Activated naive CD4-positive, alpha-beta T cell treated with anti-CD3 and anti-CD28 coated beads, Interleukin-2, amount 50 U/mL, for 16 hours (primary cell): ENCODE measurements around the gene MTHFSD.
A peak's percentile ranks its signal among the peaks of the same experiment; 100 is the strongest.

ENCODE experiments used
- DNase-seq: peaks from one replicate; pipeline ENCODE4 v3.0.0-alpha.2; 2020

Gene MTHFSD

GRCh38 chr16:86581458-86581857 is 26.4 kb upstream of the MTHFSD start:
- DNase-seq = no peak

- DNase-seq = no peak
Observed at GRCh38 chr16:86580791-86581170, 25.7 kb upstream of the MTHFSD start.

- DNase-seq = no peak
Observed at GRCh38 chr16:86580063-86580790, 25.2 kb upstream of the MTHFSD start.

- DNase-seq = no peak
Observed at GRCh38 chr16:86579268-86580062, 24.4 kb upstream of the MTHFSD start.

GRCh38 chr16:86578611-86579267 is 23.7 kb upstream of the MTHFSD start:
- DNase-seq = no peak

- no peak for DNase-seq
Observed at GRCh38 chr16:86578061-86578599, 23.1 kb upstream of the MTHFSD start, which contains the start of gene FOXL1. Gene FOXL1 (plus strand): TSS chr16:86578549. CDS start chr16:86578724, 175 bp downstream.

- no peak for DNase-seq
Observed at GRCh38 chr16:86577314-86577971, 22.4 kb upstream of the MTHFSD start.

DNA sequence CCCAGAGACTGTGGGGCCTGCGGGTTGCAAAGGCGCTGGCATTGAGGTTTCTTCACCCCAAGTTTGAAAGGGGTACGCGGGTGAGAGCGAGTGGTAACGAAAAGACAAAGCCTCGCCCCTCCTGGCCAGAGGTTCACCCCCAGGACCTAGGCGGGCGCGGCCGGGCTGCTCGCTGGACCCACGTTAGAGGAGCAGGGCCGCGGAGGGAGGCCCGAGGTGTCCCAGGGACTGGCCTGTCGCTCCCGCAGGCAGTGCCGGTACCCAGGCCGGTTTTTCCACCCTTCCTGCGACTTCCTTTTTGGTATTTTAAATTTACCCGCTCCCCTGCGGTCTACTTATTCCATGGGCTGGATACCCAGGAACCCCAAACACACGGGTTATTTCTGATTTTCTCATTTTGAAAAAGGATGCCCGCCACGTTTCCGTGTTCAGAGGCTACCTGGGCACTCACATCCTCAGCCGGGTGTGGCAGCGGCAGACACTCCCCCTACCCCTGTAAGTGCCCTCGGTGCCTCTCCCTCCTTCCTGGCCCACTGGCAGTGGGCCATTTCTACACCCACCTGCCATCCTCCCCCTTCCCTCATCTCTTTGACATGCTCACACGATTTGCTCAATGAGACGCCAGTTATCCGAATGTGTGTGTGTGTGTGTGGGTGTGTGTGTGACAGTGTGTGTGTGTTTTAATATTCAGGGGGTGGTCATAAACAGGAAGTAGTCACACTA is 21.7 kb upstream of the MTHFSD start:
- DNase-seq = no peak

GRCh38 chr16:86575754-86576557 is 20.9 kb upstream of the MTHFSD start:
- peak; percentile 48 for DNase-seq

DNA sequence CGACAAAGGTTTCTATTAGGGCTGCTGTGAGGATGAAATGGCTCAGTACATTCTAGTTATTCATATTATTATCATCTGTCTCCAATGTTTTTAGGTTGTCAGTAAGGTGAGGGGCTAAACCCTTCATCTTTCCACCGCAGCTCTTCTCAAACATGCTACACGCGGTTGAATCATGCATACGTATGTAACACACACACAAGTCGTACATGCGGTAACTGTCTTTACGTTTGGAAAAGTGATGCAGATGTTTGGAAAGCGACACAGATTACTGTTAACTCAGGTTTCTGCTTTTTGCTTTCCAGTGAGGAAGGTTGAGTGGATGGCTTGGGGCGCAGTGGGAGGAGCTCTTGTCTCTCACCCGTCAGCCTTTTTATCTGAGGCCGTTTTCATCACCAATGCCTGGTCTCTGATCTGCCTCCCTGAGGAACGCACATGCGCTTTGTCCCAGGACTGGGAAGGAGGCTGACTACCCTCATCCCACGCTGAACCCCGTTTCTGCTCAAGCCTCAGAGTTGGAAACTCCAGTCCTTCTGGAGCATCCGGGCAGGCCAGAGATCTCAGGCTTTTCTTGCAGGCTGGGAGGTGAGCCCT is 20.2 kb upstream of the MTHFSD start:
- DNase-seq = no peak

DNA sequence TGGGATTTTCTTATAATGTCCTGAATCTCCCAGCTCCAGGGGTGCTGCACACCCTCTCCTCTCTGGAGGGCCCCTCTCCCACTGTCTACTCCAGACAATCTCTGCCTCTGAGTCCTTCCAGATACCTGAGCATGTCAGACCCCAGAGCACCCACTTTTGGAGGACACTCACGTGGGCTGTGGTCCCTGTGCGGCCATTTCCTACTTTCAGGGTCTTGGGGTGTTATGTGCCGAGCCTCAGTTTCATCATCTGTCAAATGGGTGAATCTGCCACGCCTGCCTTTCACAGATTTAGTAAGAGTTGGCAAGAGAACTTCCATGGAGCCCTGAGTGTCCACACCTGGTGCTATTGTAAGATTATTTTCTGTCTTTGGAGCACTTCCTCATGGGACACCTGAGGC is 19.6 kb upstream of the MTHFSD start:
- no peak for DNase-seq

DNA sequence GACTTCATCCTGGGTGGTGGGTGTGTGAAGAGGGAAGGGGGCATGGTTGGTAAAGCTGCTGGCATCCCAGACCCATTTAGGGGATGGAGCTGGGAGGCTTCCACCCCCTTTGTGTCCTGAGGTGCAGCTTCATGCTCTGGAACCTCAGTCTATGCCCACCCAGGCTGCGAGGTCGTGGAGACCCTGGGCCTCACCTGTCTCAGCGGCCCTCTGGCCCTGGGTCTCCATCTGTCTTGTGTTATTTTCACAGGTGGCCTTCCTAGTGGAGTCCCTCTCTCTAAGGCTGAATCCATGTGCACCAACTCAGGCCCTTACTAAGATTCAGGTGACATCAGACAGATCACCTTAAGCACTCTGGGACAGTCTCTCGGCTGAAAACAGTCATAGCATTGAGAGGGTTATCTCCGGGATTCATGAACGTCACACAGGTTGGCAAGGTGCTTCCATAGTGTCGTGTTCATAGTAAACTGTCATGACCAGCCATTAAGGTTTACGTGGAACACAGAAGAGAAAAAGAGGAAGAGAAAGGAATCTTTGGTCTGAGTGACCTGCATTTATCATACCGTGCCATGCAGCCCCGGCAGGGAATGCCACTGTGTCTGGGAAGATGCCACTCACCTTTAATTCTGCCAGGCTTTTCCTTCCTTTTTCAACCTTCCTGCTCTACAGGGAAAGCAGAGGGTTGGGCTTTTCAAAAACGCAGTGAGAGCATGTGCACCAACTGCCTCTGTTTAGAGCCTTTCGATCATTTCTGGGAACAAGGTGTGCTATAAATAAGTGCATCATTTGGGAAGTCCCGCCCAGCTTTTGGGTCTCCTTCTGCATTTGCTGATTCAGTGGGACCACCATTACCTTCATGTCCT is 18.8 kb upstream of the MTHFSD start:
- DNase-seq = no peak

GRCh38 chr16:86573215-86573614 is 18.2 kb upstream of the MTHFSD start:
- no peak for DNase-seq

DNA sequence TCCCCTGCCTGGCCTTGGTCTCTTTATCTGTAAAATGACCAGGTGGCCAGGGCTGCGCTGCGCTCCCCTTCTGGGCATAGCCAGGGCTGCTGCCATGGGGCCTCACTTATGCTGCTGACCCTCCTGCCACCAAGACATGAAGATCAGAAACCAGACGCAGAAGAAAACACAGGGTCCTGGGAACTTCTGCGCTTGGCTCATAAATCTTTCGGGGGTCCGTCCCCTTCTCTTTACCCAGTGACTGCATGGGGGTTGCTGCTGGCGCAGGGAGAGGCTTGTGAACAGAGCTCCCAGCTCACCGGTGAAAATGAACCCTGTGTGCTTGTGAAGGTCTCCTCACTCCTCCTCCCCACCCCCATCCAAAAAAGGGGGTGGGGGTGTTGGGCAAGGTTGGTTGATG is 17.6 kb upstream of the MTHFSD start:
- no peak for DNase-seq

DNA sequence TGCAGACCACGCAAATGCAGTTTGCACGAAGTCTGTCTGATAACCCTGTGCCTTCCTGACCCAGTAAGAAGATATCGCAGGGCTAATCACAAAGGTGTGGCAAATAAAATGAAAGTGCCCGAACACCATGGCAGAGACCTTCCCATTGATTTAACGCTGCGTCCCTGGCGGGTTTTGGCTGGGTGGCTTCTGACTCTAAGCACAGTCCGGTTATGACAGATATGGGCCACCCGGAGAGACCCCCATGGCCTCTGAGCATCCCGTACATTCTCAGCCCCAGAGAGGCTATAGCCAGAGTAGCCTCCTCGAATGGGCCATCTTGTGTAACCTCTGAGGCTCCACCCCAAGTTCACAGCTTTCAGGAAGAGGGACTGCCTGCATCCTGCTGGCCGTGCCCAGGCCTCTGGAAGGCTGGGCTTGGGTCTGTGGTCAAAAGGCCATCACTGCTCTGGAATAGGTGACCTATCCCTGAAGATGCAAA is 17.0 kb upstream of the MTHFSD start:
- no peak for DNase-seq

DNA sequence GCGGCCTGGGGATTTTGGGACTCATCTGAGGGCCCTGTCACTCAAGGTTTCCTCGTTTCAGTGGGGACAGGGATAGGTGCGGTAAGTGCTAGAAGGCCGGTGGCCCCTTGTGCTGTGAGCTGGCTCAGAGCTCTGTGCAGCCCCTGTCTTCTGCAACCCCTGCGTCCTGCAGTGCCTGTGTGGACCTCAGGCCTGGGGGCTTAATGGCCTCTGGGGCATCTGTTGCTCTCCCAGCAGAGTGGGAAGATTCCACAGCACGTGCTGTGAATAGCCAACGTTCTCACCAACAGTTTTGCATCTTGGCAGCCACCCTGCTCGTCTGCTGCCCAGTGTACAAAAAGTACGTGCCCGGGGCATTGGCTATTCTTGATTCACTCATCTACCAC is 16.5 kb upstream of the MTHFSD start:
- DNase-seq = no peak

DNA sequence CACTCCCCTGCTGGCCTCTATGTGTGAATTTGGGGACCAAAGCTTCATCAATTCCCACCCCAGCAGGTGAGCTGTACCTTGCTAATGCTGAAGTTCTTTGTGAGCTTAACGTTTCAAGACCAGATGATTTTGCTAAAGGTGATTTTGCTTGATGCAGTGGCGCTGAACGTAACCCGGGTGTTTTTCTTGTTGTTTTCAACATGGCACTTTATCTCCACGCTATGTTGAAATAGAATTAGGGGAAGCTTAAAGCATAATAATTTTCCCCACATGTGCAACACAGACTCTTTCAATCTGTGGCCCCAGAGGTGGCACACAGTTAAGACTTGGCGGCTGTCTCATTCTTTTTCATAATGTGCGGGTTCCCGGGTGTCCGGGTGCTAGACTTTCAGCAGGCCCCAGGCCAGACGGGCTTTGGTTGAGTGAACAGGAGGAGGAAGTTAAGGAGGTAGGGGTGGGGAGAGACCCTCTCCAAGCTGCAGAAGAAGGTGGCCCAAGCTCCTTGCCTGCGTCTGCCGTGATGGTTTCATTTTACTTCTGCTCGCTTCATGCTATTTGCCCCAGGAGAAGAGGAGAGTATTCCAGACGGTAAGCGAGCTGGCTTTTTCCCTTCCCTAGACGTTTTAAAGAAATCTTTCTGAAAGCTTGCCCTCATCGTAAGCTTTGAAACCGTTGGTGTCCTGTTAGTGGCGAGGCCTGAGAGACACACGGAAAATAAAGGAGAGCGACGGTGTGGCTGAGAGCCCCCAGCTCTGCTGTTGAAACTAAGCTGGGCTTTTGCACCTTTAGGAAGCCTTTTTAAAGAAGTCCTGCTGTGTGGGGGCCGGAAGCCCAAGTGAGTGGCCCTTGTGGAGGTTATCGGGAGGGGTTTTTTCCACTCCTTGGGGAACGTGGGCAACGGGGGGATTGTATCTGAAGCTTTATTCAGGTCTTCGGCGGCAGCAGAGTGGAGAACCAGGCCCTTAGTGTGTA is 15.8 kb upstream of the MTHFSD start:
- no peak for DNase-seq

DNA sequence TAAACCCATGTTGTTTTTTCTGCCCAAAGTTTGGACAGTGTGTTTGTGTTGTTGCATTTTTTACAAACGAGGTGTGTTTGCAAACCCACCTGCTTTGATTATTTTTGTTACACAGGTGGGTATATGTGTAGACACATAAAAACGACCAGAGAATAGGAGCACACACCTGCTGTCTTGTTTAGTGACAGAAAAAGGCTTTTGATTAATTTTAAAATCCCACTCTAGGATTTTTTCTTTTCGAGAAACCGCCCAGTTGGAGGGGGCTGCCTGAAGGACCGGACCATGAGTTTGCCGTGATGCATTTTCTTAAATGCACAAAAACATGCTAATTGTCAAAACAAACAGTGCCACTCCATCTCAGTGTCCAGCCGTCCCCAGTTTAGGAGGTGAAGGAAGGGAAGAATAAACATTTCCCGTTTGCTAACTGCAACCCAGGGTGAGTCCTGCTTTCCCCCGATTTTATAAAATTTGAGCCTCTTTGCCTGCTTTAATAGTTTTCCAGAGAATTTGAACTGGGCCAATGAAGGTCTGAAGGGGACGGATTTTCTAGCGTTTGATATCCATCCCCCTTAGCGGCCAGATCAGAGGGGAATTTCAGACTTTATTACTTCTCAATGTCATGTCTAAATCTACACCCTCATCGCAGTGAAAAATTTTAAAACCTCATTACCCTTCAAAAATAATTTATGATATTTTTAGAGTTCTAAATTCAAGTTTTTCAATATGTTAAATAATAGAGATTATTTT is 14.8 kb upstream of the MTHFSD start:
- DNase-seq = no peak
